Cardiac fibroblast (primary cell): Measurements from ENCODE around the gene THSD4.

Source experiments
- DNase-seq, 2 donors: peaks; one replicate each; pipeline versions ENCODE4 v3.0.0 to v3.0.0-alpha.2; 2010; ENCODE audit warnings: low read depth in 2 of 2
- H3K4me3 ChIP-seq, 2 donors: replicated peaks in 1 of 2; 1 replicate in 1 of 2; 2 replicates in 1 of 2; pipeline ENCODE4 v1.5.1; 2011; ENCODE audit warnings: low read depth in 2 of 2, low read length in 2 of 2, mild to moderate bottlenecking in 2 of 2, moderate library complexity in 1 of 2
- CTCF ChIP-seq: IDR thresholded peaks from one replicate; pipeline ENCODE4 v1.5.1; 2011; ENCODE audit warnings: low read depth, mild to moderate bottlenecking, low read length, inconsistent platforms

The THSD4 gene

GRCh38 chr15:71114887-71115566 is at the start of gene THSD4:
Gene THSD4, plus strand, starts transcription at chr15:71115471.
- H3K4me3 ChIP-seq: peak within 1 kb of the TSS; percentile 62 to 72
- TF ChIP-seq CTCF: peak; percentile 97
- peak; percentile 78 to 79 for DNase-seq

GRCh38 chr15:71066983-71067382 is 48.3 kb upstream of the THSD4 start:
- TF ChIP-seq CTCF: no peak
- H3K4me3 ChIP-seq: no peak overlapping the region
- DNase-seq: peak; percentile 93 to 94

- DNase-seq: no peak
- no peak for TF ChIP-seq CTCF
- H3K4me3 ChIP-seq: no peak overlapping the region
These were observed 45.6 kb upstream of the THSD4 start for GRCh38 chr15:71069693-71070092.

GRCh38 chr15:71071529-71071928 is 43.7 kb upstream of the THSD4 start:
- no peak for DNase-seq

GRCh38 chr15:71072423-71072822 is 42.8 kb upstream of the THSD4 start:
- DNase-seq: no peak
- TF ChIP-seq CTCF: no peak
- H3K4me3 ChIP-seq: no peak overlapping the region

More at GRCh38 chr15:71071529-71071928, 43.7 kb upstream of the THSD4 start:
- TF ChIP-seq CTCF: no peak
- no peak overlapping the region for H3K4me3 ChIP-seq

GRCh38 chr15:71078506-71079207 is 36.6 kb upstream of the THSD4 start:
- DNase-seq: no peak
- TF ChIP-seq CTCF: no peak
- no peak overlapping the region for H3K4me3 ChIP-seq
